Pancreas (tissue), 10 donors: ENCODE measurements around the gene SNAP47. TPM values are rescaled to one million over a fixed set of nuclear protein-coding genes. Genes with fewer than 3 reads are reported as not detected.

Source experiments
- ATAC-seq, 4 donors: fragments of 200-7000 bp; cut with Tn5 transposase; one replicate each; pipeline versions ENCODE4 v1.8.0 to v1.9.1; 2020; ENCODE audit warnings: mild to moderate bottlenecking in 4 of 4, moderate library complexity in 4 of 4
- DNase-seq, 6 donors: peaks; one replicate each; pipeline ENCODE4 v3.0.0-alpha.2; 2020
- FAIRE-seq: peaks from 2 replicates; lab custom pipeline; 2012; peaks lifted over from hg19 to GRCh38; lab: Jason Lieb, UNC
- H3K27ac ChIP-seq, 4 donors: fragments of 200-600 bp; sonication (generic); 1 replicate in 3 of 4; 2 replicates in 1 of 4; pipeline versions ENCODE4 v1.5.0 to v1.8.0; 2020
- H3K27me3 ChIP-seq, 4 donors: fragments of 200-600 bp; one replicate each; pipeline ENCODE4 v1.8.0; 2021
- H3K36me3 ChIP-seq, 3 donors: fragments of 200-600 bp; sonication (generic) in 1 of 3; one replicate each; pipeline versions ENCODE4 v1.5.0 to v1.8.0; 2020 to 2021
- H3K4me1 ChIP-seq, 3 donors: fragments of 200-600 bp; one replicate each; pipeline ENCODE4 v1.8.0; 2021
- H3K4me3 ChIP-seq, 4 donors: fragments of 200-600 bp; sonication (generic) in 2 of 4; one replicate each; pipeline versions ENCODE4 v1.5.0 to v1.8.0; 2020 to 2021
- H3K9me3 ChIP-seq, 4 donors: fragments of 200-600 bp; one replicate each; pipeline ENCODE4 v1.8.0; 2021
- WGBS, 2 donors: extraction: QIAGEN DNeasy Blood & Tissue Kit; methylation state at CpG; one replicate each; pipeline ENCODE4 v1.1.7; 2013; 5-methylcytosine and 5-hydroxymethylcytosine counted together
- intact Hi-C, 3 donors: fragments of 100-400 bp; cut with DNase I; formaldehyde crosslinking; loops; one replicate each; pipeline versions ENCODE4 v1.11.1 to v1.14.2; 2022
- polyA plus RNA-seq, 2 donors: library from polyadenylated mRNA; stranded (reverse); fragments of 200-250 nt; gene quantifications; one replicate each; pipeline ENCODE4 v1.2.3, GENCODE V29; 2013
- total RNA-seq, 6 donors: library from RNA; stranded (reverse); fragmentation: NEBNext Ultra II Directional in 4 of 6; extraction: Animal tissue kit (Norgen Biotek cat#: 25700) in 4 of 6; gene quantifications; one replicate each; pipeline versions ENCODE4 v1.2.1 to v1.2.4, GENCODE V29; 2021 to 2023
- TF ChIP-seq, protein P1 (sequence below), 4 donors: fragments of 200-600 bp; sonication (generic) in 3 of 4; IDR thresholded peaks; one replicate each; pipeline versions ENCODE4 v1.5.0 to v1.8.0; 2021; ENCODE audit warnings: antibody characterized with exemption in 4 of 4
- donor health status: healthy with polysubstance abuse.
- donor health status: DM: no; HTN: no; CAD: no; lungs with moderate emphysema.
- donor health status: DM: no; HTN: no; CAD: no.
- donor health status: control.
- donor health status: control.
- donor health status: Bipolar disorder and iron deficiency.
- donor health status: DM: yes; HTN: yes; CAD: no.
- donor health status: DM: no; HTN: no; CAD: no.
- donor health status: DM: no; HTN: no; CAD: no.
- donor health status: DM: yes; HTN: yes; CAD: no.

SNAP47 gene
- total and polyA plus RNA-seq, 8 donors: 12.3 to 21.5 (median 14.7) TPM

DNA sequence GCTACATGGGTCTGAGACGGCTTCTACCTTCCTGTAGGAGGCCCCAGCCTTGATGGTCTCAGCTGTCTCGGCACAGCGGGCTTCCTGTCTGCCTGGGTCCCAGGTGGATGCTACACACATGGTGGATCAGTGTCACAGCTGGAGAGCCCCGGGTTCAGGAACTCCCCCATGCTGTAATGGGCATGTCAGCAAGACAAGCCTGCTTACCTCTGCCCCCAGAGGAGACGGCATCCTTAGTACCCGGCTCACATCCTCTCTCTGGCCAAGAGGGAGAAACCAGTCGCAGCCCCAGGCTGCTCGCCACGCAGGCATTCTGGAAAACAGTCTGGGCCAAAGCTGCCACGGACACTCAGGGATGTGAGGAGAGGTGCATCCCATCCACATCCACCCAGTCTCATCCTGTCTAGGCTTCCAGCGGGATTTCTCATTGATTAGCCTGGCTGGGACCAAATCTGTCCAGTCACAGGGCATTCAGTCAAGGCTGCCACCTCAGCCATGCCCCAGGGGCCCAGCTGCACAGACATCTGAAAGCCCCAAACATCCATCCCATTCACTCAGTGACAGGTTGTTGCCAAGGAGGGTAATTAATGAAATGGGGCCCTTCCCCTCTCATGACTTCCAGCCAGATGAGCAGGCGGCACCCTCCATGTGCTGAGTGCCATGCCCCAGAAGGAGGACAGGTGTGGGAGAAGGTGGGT, 10.5 kb downstream of the SNAP47 start:
- H3K27ac ChIP-seq: no peak overlapping the region
- intact Hi-C loops: no loop called here
- no peaks in the 10 kb centered on the region for H3K27me3 ChIP-seq
- no peaks in the 10 kb centered on the region for H3K9me3 ChIP-seq
- FAIRE-seq (no peak), ATAC-seq (no peak), DNase-seq (peak in 1 of 6 donors; percentile 44)
- H3K36me3 ChIP-seq: peaks cover 0 to 7% (median 0%) of the 10 kb centered on the region in 3 donors
- TF ChIP-seq, protein P1, sequence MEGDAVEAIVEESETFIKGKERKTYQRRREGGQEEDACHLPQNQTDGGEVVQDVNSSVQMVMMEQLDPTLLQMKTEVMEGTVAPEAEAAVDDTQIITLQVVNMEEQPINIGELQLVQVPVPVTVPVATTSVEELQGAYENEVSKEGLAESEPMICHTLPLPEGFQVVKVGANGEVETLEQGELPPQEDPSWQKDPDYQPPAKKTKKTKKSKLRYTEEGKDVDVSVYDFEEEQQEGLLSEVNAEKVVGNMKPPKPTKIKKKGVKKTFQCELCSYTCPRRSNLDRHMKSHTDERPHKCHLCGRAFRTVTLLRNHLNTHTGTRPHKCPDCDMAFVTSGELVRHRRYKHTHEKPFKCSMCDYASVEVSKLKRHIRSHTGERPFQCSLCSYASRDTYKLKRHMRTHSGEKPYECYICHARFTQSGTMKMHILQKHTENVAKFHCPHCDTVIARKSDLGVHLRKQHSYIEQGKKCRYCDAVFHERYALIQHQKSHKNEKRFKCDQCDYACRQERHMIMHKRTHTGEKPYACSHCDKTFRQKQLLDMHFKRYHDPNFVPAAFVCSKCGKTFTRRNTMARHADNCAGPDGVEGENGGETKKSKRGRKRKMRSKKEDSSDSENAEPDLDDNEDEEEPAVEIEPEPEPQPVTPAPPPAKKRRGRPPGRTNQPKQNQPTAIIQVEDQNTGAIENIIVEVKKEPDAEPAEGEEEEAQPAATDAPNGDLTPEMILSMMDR (IDR thresholded peaks at IDR 0.05): no peak
- 89 to 91% methylated on average over 9 to 12 of the region's 12 CpGs for WGBS, 2 donors
- H3K4me1 ChIP-seq: no peaks in the 10 kb centered on the region
- no peak overlapping the region for H3K4me3 ChIP-seq

DNA sequence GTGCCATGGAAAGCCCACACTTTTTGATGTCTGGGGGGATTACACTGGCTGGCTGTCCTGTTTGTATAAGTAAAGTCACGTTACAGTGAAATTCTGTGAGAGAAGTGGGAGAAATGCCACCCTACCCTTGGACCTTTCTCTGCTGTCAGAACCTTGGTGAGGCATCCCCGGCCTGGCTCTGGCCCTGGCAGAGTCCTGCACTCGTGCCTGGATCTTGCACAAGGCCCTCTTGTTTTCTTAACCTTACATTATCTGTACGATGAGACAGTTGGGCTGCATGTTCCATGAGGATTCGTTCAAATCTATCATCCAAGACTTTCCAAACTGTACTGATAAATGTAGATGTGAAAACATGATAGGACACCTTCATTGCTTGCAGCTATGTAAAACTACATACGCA, 11.4 kb downstream of the SNAP47 start:
- Histone ChIP-seq H3K27me3 (no peaks in the 10 kb centered on the region), H3K27ac (no peak overlapping the region), H3K9me3 (no peaks in the 10 kb centered on the region), H3K4me1 (no peaks in the 10 kb centered on the region), H3K36me3 (peaks cover 0 to 12% (median 0%) of the 10 kb centered on the region in 3 donors), H3K4me3 (no peak overlapping the region)
- ATAC-seq: no peak
- intact Hi-C loops: no loop called here
- FAIRE-seq: no peak
- 79 to 85% methylated on average over 6 of the region's 6 CpGs for WGBS, 2 donors
- no peak for DNase-seq
- TF ChIP-seq, protein P1 (IDR thresholded peaks at IDR 0.05): no peak

DNA sequence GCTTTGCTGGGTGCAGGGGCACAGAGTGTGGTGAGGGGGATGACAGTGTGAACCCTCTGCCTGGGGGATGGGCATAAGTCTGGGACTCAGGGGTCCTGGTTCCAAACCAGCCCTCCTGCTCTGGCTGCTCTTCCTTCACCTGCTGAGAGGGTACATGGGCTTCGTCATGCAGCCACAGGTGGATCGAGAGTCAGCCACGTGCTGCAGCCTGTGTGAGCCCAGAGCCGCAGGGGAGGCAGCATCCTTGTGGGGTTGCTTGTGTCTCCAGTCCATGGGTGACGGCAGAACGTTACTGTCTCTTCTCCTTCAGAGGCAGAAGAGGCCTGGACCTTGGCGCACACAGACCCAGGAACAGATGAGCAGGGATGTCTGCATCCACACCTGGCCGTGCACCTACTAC, 12.1 kb downstream of the SNAP47 start:
- H3K9me3 ChIP-seq: no peaks in the 10 kb centered on the region
- FAIRE-seq (no peak), ATAC-seq (no peak), DNase-seq (peak in 1 of 6 donors; percentile 17)
- no peaks in the 10 kb centered on the region for H3K4me1 ChIP-seq
- WGBS, 2 donors: 80 to 82% methylated on average over 8 of the region's 8 CpGs
- H3K36me3 ChIP-seq: peaks cover 0 to 12% (median 0%) of the 10 kb centered on the region in 3 donors
- H3K4me3 ChIP-seq: no peak overlapping the region
- no peaks in the 10 kb centered on the region for H3K27me3 ChIP-seq
- TF ChIP-seq, protein P1 (IDR thresholded peaks at IDR 0.05): no peak
- H3K27ac ChIP-seq: no peak overlapping the region
- intact Hi-C loops: no loop called here

DNA sequence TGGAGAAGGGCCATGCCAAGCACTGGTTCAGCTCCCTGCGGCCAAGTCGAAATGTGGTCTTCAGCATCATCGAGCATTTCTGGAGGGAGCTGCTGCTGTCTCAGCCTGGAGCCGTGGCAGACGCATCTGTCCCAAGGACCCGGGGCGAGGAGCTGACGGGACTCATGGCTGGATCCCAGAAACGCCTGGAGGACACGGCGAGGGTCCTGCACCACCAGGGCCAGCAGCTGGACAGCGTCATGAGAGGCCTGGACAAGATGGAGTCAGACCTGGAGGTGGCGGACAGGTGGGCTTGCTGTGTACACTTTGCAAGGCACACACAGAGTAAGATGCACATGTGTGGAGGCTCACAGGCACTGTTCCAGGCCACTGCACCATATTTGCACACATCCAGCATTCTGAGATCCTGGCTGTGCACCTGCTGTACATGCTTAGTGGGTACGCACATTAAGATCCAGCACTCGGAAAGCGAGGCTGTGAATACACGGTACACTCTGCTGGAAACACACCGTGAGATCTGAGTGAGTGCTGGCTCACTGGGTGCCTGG, 12.8 kb downstream of the SNAP47 start:
- H3K36me3 ChIP-seq: peaks cover 0 to 12% (median 0%) of the 10 kb centered on the region in 3 donors
- H3K4me3 ChIP-seq: no peak overlapping the region
- H3K4me1 ChIP-seq: no peaks in the 10 kb centered on the region
- FAIRE-seq: no peak
- intact Hi-C loops: no loop called here
- no peak for ATAC-seq
- TF ChIP-seq, protein P1 (IDR thresholded peaks at IDR 0.05): no peak
- no peaks in the 10 kb centered on the region for H3K27me3 ChIP-seq
- 89 to 92% methylated on average over 18 of the region's 18 CpGs for WGBS, 2 donors
- H3K9me3 ChIP-seq: no peaks in the 10 kb centered on the region
- peak in 1 of 6 donors; percentile 24 for DNase-seq
- H3K27ac ChIP-seq: no peak overlapping the region
